ENCODE measurements around the gene TEX29.

TEX29 gene

GRCh38 chr13:111322916-111323331, 2.5 kb downstream of the TEX29 start:
- DNase-seq (ENCODE audit: low spot score): no peak

- no peak for DNase-seq (ENCODE audit: low spot score)
Measured at GRCh38 chr13:111323549-111323948, 3.1 kb downstream of the TEX29 start.

- no peak for DNase-seq (ENCODE audit: low spot score)
Measured at GRCh38 chr13:111323950-111324651, 3.7 kb downstream of the TEX29 start.

- no peak for DNase-seq (ENCODE audit: low spot score)
Measured at GRCh38 chr13:111324736-111325135, 4.3 kb downstream of the TEX29 start.

- no peak for DNase-seq (ENCODE audit: low spot score)
Measured at GRCh38 chr13:111325146-111325890, 4.9 kb downstream of the TEX29 start.

GRCh38 chr13:111325941-111326620, 5.6 kb downstream of the TEX29 start:
- DNase-seq (ENCODE audit: low spot score): no peak

- no peak for DNase-seq (ENCODE audit: low spot score)
Measured at GRCh38 chr13:111326621-111326965, 6.2 kb downstream of the TEX29 start.

GRCh38 chr13:111326981-111327642, 6.7 kb downstream of the TEX29 start:
- DNase-seq (ENCODE audit: low spot score): no peak

- no peak for DNase-seq (ENCODE audit: low spot score)
Measured at GRCh38 chr13:111327730-111328573, 7.5 kb downstream of the TEX29 start.

- DNase-seq (ENCODE audit: low spot score): no peak
Measured at GRCh38 chr13:111328574-111329410, 8.3 kb downstream of the TEX29 start.

- DNase-seq (ENCODE audit: low spot score): no peak
Measured at GRCh38 chr13:111329641-111330040, 9.2 kb downstream of the TEX29 start.

GRCh38 chr13:111330066-111330610, 9.7 kb downstream of the TEX29 start:
- DNase-seq (ENCODE audit: low spot score): no peak

- DNase-seq (ENCODE audit: low spot score): no peak
Measured at GRCh38 chr13:111335298-111335697, 14.9 kb downstream of the TEX29 start.

- DNase-seq (ENCODE audit: low spot score): no peak
Measured at GRCh38 chr13:111336666-111337065, 16.2 kb downstream of the TEX29 start.

GRCh38 chr13:111337206-111337605, 16.8 kb downstream of the TEX29 start:
- peak; percentile 68 for DNase-seq (ENCODE audit: low spot score)

GRCh38 chr13:111337741-111338140, 17.3 kb downstream of the TEX29 start:
- DNase-seq (ENCODE audit: low spot score): no peak

- no peak for DNase-seq (ENCODE audit: low spot score)
Measured at GRCh38 chr13:111338841-111339240, 18.4 kb downstream of the TEX29 start.

GRCh38 chr13:111339366-111340143, 19.1 kb downstream of the TEX29 start:
- no peak for DNase-seq (ENCODE audit: low spot score)

GRCh38 chr13:111341886-111342285, 21.4 kb downstream of the TEX29 start:
- DNase-seq (ENCODE audit: low spot score): no peak

GRCh38 chr13:111342721-111343120, 22.3 kb downstream of the TEX29 start:
- no peak for DNase-seq (ENCODE audit: low spot score)
